AG04450 (cell line): ENCODE measurements around the gene SPATA25. TPM values are rescaled to one million over a fixed set of nuclear protein-coding genes. Genes with fewer than 3 reads are reported as not detected.
"Not testable (repeated sequence)": the region's sequence is repeated elsewhere in the genome, so short reads cannot be mapped to it uniquely, and the experiment has no call there.

ENCODE experiments used
- CTCF ChIA-PET: fragments of 300-600, 350-600 bp; formaldehyde crosslinking; extraction: SDS; loops from one replicate; lab custom pipeline; 2022; ENCODE audit warnings: antibody characterized with exemption, inconsistent platforms; lab: Charles Lee
- POLR2A ChIA-PET: fragments of 350-600 bp; formaldehyde crosslinking; extraction: SDS; loops from one replicate; lab custom pipeline; 2021; ENCODE audit warnings: antibody characterized with exemption, inconsistent platforms; lab: Yijun Ruan, JAX
- DNase-seq: peaks from one replicate; pipeline ENCODE4 v3.0.0-alpha.2; 2011; ENCODE audit warnings: low read depth, low spot score
- H3K27ac ChIP-seq: one replicate; pipeline ENCODE4 v1.5.1; 2012; ENCODE audit warnings: low read depth, low read length, control low read depth
- H3K27me3 ChIP-seq: one replicate; pipeline ENCODE4 v1.6.0; 2012; ENCODE audit warnings: low read length; ENCODE audit not compliant: control insufficient read depth, insufficient read depth
- H3K4me3 ChIP-seq: 2 replicates; pipeline ENCODE4 v1.5.1; 2011; ENCODE audit warnings: mild to moderate bottlenecking, low read depth, low read length, control low read depth
- H3K9me3 ChIP-seq: 2 replicates; pipeline ENCODE4 v1.5.1; 2012; ENCODE audit warnings: low read length; ENCODE audit not compliant: control insufficient read depth, insufficient read depth
- CTCF ChIP-seq: IDR thresholded peaks from 2 replicates; pipeline ENCODE4 v1.5.1; 2011; ENCODE audit warnings: low read depth, low read length, control low read depth, inconsistent platforms
- polyA plus RNA-seq: library from polyadenylated mRNA; depleted of rRNA; stranded (reverse); fragments of >200 nt; gene quantifications from 2 replicates; pipeline ENCODE4 v1.2.3, GENCODE V29; 2011

The SPATA25 gene
- polyA plus RNA-seq, 1 experiment, result 0.50 TPM

GRCh38 chr20:45933266-45934045 lies 46.0 kb upstream of the SPATA25 start:
- Histone ChIP-seq H3K4me3 (peak overlapping the region; percentile 92), H3K27ac (peak overlapping the region; percentile 98), H3K27me3 (no peaks in the 10 kb centered on the region), H3K9me3 (no peaks in the 10 kb centered on the region; the same call in 1 of the 2 replicates)
- no peak for DNase-seq
- peak; percentile 21; the same call in 1 of the 2 replicates for TF ChIP-seq CTCF
- ChIA-PET CTCF (interaction anchor here (0.5 to 2.8 kb wide), 7 partner anchors 9 to 54 kb away, joined by 3 to 19 read pairs (median 3); no protein-coding TSS in a partner anchor), POLR2A (interaction anchor here (0.7 to 5.1 kb wide), 14 partner anchors 8 to 154 kb away, joined by 3 to 57 read pairs (median 8); partner anchors contain the start of genes CTSA, NEURL2 and PLTP)

- not testable (repeated sequence) for H3K27me3 ChIP-seq, H3K27ac ChIP-seq, H3K9me3 ChIP-seq, H3K4me3 ChIP-seq, DNase-seq
- POLR2A ChIA-PET, result interaction anchor here (1.0 kb wide), 1 partner anchor 12 kb away, joined by 4 read pairs; no protein-coding TSS in a partner anchor
- CTCF ChIA-PET, result interaction anchor here (1.2 to 1.6 kb wide), 2 partner anchors 38 to 132 kb away, joined by 3 to 6 read pairs; no protein-coding TSS in a partner anchor
Observed at GRCh38 chr20:45931680-45932079, 44.3 kb upstream of the SPATA25 start.

- TF ChIP-seq CTCF, result no peak
- ChIA-PET CTCF (interaction anchor here (0.8 to 1.1 kb wide), 3 partner anchors 37 to 43 kb away, joined by 3 to 5 read pairs (median 4); no protein-coding TSS in a partner anchor), POLR2A (interaction anchor here (1.1 to 4.1 kb wide), 2 partner anchors 7 to 101 kb away, joined by 3 to 47 read pairs; partner anchors contain the start of gene PCIF1)
- Histone ChIP-seq H3K9me3 (no peaks in the 10 kb centered on the region), H3K4me3 (no peak overlapping the region), H3K27ac (no peak overlapping the region), H3K27me3 (no peaks in the 10 kb centered on the region)
- no peak for DNase-seq
Observed at GRCh38 chr20:45927071-45927878, 39.9 kb upstream of the SPATA25 start.

- H3K4me3 ChIP-seq, result no peak overlapping the region
- no peaks in the 10 kb centered on the region for H3K9me3 ChIP-seq
- no peaks in the 10 kb centered on the region for H3K27me3 ChIP-seq
- H3K27ac ChIP-seq, result no peak overlapping the region
- TF ChIP-seq CTCF, result no peak
- CTCF ChIA-PET, result interaction anchor here (1.1 kb wide), 1 partner anchor 37 kb away, joined by 3 read pairs; no protein-coding TSS in a partner anchor
- no peak for DNase-seq
- POLR2A ChIA-PET, result interaction anchor here (4.1 kb wide), 1 partner anchor 8 kb away, joined by 47 read pairs; the partner anchor contains the start of gene PCIF1
Observed at GRCh38 chr20:45926731-45927070, 39.3 kb upstream of the SPATA25 start.

GRCh38 chr20:45925821-45926506 lies 38.5 kb upstream of the SPATA25 start:
- POLR2A ChIA-PET, result interaction anchor here (1.2 to 4.1 kb wide), 2 partner anchors 9 to 14 kb away, joined by 4 to 47 read pairs; partner anchors contain the start of genes PCIF1 and PLTP
- TF ChIP-seq CTCF, result no peak
- Histone ChIP-seq H3K27ac (no peak overlapping the region), H3K4me3 (no peak overlapping the region), H3K9me3 (no peaks in the 10 kb centered on the region), H3K27me3 (no peaks in the 10 kb centered on the region)
- DNase-seq, result no peak
- CTCF ChIA-PET, result interaction anchor here (0.7 to 1.5 kb wide), 3 partner anchors 36 to 44 kb away, joined by 3 to 5 read pairs (median 4); no protein-coding TSS in a partner anchor
